Measurements from ENCODE around the gene ZNF276.
"Not testable (repeated sequence)": the region's sequence is repeated elsewhere in the genome, so short reads cannot be mapped to it uniquely, and the experiment has no call there.

GRCh38 chr16:89778211-89778610 lies 56.9 kb downstream of the ZNF276 start:
- TF ChIP-seq CTCF, POLR2A, EP300 (IDR thresholded peaks at IDR 0.05): not testable (repeated sequence)

All from ovary (tissue), 3 donors.